ENCODE data around the gene MXD3. TPM values are rescaled to one million over a fixed set of nuclear protein-coding genes. Genes with fewer than 3 reads are reported as not detected.
"Not testable (repeated sequence)": the region's sequence is repeated elsewhere in the genome, so short reads cannot be mapped to it uniquely, and the experiment has no call there.

Gene MXD3, protein sequence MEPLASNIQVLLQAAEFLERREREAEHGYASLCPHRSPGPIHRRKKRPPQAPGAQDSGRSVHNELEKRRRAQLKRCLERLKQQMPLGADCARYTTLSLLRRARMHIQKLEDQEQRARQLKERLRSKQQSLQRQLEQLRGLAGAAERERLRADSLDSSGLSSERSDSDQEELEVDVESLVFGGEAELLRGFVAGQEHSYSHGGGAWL
- total RNA-seq: 9.7 TPM

DNA sequence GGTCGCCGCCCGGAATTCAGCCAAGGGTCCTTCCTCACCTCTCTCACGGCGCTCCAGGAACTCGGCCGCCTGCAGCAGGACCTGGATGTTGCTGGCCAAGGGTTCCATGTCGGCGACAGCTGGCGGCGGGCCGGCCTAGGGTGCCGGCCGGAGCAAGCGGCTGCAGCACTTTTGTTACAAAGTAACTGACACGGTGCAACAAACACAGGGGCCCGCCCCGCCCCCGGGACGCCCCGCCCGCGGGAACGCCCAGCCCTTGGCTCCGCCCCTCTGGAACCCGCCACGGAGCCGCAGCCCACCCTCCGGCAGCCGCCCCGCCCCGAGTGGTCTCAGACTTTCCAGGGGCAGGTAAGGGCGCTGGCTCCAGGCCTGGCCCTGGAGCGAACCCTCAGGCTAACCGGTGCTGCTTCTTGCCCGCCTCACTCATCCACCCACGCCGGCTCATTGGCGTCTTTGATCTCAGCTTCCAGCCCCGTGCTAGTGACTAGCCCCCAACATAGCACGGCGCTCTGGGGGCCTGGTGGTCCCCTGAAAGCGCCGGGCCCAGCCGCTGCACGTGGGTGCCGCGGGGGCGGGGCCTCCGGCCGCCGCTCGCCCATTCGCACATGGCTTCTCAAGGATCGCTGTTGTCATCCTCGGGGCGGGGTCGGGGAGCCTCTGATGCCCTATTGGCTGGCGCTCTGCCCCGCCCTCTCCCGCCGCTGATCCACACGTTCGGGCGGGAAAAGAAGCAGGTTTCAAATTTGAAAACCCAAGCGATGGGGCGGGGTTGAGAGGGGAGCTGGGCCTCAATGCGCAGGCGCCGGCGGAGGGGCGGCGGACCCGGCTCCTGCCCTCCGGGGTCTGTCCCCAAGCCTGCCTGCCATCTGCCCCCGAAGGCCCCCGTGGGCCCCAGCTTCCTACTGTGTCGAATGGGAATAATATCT lies at the start of gene MXD3:
TSS of gene MXD3 (minus strand) at position 176 of the 926 bp plus-strand sequence. CDS start at position 108, 68 bp downstream.
- DNase-seq (ENCODE audit: low spot score): peak; percentile 96

DNA sequence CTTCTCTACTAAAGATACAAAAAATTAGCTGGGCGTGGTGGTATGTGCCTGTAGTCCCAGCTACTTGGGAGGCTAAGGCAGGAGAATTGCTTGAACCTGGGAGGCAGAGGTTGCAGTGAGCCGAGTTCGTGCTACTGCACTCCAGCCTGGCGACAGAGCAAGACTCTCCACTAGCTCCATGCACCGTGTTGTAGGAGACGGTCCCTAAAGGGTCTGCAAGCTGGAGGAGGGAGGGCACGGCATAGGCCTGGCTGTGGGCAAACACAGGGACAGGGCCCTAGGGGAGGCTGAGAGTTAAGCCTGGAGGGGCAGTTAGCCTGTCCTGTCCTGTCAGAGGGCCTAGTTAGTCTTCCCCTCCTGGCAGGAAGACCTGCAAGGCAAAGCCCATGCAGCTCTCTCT lies 49.0 kb upstream of the MXD3 start:
- DNase-seq (ENCODE audit: low spot score): not testable (repeated sequence)

DNA sequence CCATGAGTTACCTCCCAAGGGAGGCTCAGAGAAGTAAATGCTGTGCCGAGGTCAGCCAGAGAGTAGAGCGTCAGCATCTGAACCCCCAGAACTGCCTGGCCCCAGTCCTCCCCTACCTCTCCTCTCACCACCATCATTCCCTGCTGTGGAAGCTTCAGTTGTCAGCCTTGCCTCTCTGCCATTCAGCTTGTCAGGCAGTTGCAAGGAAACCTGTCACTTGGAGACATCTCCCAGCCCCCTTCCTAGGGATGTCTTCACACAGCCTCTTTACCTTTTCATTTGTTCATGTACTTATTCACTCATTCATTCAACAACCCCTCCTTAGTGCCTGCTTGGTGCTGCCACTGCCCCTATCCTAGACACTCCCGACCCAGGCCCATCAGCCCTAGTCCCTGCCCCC lies 48.2 kb upstream of the MXD3 start:
- DNase-seq (ENCODE audit: low spot score): no peak

DNA sequence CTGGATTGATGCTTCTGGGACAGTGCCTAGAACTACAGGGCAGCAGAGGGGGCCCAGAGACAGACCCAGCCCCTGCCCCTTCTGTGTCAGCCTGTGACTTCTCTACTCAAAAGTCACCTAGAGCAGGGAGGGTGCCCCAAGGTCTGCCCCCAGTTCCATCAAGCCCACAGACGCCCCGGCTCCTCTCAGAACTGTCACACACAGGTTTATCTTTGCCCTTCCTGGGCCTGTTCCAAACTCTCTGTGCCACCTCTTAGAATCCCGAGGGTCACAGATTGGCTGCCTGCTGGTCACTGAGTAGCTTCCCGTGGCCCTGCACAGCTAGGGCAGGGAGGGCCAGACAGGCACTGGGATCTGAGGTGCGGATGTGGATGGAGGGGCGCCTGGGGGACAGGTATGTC lies 47.8 kb upstream of the MXD3 start:
- no peak for DNase-seq (ENCODE audit: low spot score)

DNA sequence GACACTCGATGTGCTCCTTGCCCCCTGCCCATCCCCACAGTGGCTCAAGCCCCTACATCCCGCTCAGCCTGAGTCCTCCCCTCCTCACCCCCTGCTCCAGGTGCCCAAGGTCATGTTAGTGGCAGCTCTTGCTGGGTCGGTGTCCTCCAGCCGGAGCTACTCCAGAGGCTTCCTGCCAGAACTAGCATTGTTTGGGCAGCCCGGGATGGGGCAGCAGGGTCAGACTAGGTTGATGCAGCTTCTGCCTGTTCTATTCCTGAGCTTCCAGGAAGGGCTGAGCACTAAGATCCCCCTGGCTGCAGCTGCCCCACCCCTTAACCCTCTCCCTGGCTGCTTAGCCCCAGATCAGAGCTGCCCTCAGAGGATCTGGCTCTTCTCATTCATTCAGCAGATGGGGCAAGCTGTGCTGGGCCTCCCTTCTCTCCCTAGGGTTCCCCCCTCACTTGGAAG lies 46.7 kb upstream of the MXD3 start:
- no peak for DNase-seq (ENCODE audit: low spot score)

DNA sequence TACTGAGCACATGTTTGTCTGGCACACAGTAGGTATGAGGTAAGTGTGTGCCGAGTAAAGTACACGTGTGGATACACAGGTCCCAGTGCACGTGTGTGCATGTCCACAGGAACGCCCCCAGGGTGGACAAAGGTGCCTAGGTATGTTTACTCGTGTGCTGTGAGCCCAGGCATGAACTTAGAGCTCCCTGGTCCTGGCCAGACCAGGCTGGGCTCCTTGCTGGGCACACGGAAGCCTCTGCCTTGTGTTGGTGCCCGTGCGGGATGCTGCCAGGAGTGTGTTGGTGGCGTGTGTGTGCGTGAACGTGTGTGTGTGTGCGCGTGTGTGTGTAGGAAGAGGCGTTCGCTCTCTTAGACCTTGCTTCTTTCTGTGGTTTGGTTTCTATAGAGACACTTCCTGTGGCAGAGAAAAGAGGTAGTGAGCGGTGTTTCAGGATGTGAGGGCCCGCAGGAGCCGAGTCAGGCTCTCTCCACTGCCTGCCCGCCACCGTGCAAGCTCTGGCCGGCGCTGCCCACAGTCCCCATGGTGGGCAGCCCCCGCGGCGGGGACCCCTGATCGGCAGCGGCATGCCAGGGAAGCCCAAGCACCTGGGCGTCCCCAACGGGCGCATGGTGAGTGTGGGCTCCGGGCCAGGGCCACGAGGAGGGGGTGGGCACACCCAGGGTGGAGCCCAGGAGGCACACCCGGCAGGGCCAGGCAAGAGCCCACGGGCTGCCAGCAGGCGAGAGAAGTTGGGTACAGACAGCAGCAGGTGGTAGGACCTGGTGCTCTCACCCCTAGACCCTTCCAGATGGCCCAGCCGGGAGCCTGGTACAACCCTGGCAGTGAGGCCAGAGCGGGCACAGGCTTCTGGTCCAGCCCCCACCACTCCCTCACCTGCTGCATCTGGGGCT lies 46.0 kb upstream of the MXD3 start, which contains the start of gene RGS14:
TSS of gene RGS14 (plus strand) at position 466 of the 893 bp plus-strand sequence. CDS start at position 567, 101 bp downstream.
- DNase-seq (ENCODE audit: low spot score): no peak

DNA sequence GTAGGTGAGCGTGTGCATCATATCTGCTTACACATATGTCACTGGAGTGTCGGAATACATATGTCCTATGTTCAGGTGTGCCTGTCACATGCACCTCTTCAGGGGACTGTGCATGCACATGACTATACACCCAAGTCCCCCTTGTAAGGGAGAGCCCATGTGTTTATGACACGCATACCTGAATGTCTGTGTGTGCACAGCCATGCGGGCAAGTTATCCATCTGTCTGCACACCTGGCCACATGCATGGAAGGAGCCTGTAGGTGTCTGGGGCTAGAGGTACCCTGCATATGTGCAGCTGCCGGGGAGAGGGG lies 45.4 kb upstream of the MXD3 start:
- no peak for DNase-seq (ENCODE audit: low spot score)

DNA sequence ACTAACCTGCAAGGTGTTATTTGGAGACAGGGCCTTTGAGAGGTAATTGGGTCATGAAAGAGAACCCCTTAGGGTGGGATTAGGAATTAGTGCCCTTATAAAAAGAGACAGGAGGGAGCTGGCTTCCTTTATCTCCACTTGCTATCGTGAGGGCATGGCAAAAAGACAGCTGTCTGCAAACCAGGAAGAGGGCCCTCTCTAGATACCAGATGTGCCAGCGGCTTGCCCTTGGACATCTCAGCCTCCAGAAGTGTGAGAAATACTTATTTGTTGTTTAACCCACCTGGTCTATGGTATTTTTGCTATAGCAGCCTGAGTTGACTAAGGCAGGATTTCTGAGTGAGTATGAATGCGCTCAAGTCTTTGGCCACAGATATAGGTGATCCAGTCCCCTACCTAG lies 45.0 kb upstream of the MXD3 start:
- DNase-seq (ENCODE audit: low spot score): no peak

DNA sequence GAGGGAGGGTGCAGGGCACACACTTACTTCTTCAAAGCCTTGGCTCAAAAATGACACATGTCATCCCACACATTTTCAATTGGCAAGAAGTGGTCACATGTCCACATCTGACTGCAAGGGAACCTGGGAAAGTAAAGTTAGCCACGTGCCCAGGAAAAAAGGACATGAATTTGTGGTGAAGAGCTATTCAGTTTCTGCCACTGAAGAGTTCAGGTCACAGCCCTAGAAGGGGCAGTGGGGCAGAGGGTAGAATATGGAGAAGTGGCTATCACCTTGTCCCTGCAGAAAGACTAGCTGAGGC lies 44.1 kb upstream of the MXD3 start:
- DNase-seq (ENCODE audit: low spot score): no peak

DNA sequence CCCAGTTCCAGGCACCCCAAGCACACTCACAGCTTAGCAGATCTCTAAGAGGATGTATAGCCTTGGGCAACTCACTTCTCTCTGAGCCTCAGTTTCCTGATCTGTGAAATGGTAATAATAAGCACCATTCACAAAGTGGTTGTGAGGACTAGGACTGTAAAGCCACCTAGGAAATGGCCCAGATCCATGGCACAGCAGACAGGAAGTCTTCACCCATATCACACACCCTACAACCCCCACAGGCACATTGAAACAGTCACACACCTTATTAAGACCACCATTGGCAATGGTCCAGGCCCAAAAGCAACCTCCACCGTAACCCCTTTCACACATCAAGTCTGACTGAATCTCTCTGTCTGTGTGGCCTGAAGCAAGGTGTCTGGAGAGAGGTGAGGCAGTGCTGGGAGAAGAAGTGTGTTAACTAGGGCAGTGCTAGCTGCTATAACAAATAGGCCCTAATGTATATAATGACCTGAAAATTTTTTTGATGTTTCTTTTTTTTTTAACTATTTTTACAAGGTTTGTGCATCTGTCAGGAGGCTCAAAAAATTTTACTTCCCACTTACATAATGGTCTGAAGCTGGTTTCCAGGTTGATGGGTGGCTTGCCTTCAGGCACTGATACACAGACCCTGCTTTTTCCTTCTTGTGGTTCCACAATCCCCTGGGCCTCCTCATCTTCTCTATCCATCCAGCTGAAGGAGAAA lies 43.6 kb upstream of the MXD3 start:
- no peak for DNase-seq (ENCODE audit: low spot score)

DNA sequence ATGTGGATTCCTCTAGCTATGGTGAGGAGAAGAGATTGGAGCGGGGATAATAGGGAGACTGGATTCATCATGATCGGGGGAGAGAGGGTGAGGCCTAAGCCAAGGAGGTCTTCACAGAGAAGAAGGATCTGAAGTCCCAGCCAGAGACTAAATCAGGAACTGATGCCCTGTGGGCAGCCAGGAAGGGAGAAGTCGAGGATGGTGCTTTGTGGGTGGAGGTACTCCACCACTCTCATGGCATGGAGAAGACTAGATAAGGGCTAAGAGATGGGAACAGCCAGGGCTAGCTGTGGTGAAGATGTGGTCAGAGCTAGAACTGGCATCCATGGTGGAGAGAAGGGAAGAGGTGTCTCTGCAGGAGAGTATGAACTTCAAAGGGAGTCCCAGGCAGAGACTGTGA lies 43.0 kb upstream of the MXD3 start:
- no peak for DNase-seq (ENCODE audit: low spot score)

DNA sequence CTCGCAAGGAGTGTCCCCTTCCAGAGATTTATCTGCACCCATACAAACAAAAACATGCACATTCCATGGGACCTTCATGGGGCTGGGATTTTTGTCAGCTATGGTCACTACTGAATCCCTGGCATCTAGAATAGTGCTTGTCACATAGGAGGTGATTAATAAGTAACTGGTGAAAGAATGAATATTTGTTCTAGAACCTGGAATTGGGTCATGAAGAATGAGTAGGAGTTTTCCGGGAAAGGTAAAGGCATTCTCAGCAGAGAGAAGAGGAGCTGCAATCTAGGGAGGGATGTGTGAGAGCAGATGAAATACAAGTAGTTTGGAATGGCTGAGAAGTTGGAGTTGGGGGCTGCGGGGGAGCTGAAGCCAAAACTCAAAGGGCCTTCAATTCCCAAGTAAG lies 42.6 kb upstream of the MXD3 start:
- DNase-seq (ENCODE audit: low spot score): no peak

DNA sequence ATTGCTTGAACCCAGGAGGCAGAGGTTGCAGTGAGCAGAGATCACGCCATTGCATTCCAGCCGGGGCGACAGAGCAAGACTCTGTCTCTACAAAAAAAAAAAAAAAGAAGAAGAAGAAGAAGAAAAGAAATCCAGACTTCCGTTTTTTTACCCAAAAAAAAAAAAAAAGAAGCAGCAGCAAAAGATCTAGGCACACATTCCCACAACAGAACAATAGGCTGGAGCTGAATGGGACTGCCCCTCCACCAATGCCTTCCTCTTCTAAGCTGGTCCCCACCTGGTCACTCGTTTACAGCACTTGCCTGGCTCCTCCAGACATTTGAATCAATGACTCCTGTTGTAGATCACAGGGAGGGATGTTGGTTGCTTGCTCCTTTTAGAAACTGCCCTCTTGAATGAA lies 41.4 kb upstream of the MXD3 start:
- DNase-seq (ENCODE audit: low spot score): no peak

DNA sequence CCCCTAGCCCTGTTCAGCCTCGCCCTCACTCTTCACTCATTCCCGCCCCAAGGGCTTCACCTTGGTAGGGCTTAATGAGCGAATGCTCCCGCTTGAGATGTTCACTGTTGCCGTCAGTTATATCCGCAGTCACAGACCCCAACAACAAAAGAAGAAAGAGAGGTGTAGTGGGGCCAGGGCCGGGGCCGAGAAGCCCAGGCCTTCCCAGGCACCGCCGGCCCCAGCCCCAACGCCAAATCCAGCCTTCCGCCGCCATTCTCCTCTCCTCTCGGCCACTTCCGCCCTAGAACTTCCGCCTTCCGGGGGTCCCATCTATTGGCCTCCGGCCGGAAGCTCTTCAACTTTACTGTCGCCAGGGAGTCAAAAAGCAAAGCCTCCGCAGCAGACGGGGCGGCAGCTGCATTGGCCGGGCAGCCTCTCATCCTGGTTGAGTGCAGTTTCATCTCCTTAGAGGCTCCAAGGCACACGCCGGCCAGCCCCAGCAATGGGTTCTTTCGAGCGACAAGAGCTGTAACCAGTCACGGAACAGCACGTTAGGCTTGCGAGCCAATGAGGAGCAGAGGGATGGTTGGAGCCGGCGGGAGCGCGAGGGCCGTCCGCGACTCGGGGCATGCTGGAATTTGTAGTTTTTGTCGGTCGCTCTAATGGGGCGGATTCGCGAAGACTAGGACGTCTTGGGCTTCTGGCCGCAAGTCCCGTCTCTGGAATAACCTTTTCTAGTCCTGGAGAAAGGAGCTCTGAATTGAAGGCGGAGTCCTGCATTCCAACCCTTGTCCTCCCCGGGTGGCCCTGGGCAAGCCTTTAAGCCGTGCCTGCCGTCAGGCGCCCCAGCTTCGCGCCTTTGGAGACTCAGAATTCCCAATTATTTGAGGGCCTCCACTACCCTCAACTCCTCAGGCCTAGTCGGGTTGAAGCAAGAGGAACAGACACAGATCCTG lies 40.0 kb upstream of the MXD3 start, which contains the start of gene LMAN2:
TSS of gene LMAN2 (minus strand) at position 277 of the 938 bp plus-strand sequence. CDS start at position 256, 21 bp downstream.
- peak; percentile 95 for DNase-seq (ENCODE audit: low spot score)

DNA sequence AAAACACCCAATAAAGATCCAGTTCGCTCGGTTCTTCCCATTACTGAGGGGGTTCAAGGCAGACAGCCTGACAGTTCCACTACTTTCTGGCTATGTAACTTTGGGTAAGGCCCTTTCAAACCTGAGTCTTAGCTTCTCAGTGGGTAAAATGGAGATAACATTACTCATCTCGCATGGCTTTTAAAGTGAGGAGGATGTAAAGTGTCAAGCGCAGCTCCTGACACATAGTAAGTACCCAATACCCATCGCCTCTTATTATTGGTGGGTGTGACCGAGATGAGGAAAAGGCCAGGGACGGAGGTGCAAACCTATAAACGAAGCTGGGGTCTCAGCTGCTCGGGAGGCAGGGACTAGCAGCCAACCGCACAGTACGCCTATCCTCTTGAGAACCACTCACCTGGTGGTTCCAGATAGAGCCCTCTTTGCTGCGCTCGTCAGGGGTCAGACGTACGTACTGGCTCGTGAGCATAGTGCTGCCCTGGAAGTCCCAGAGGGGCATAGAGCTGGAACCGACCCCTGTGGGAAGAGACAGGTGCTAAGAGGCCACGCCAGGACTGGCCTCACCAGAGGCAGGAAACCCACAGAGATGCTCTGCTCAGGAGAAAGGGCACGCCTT lies 39.2 kb upstream of the MXD3 start:
- no peak for DNase-seq (ENCODE audit: low spot score)

DNA sequence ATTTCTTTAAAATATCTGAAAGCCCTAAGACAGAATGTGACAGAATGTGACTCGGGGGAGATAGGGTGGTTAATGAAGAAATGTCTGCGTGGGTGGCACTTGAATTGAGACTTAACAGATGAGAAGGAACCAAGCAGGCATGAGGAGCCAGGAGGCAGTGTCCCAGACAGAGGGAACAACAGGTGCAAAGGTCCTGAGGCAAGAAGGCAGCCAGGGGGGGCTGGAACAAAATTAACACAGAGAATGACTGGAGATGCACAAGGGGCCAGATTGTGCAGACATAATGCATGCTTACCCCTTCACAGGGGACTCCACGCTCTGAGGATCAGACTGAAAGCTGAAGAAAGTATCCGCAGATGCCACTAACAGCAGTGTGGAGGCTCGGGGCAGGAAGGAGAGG lies 38.1 kb upstream of the MXD3 start:
- no peak for DNase-seq (ENCODE audit: low spot score)

DNA sequence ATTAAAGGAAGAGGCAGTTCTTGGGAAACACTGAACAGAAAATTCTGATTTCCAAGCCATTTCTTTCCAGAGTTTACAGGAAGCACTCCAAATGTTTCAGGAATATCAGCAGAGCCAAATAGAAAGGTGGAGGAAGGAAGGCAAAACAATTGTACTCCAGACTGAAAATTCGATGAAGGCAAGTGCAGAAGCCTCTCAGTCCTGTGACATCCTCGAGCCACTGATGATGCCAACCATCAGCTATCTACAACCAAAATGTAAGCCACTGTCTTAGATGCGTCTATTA lies 37.6 kb upstream of the MXD3 start:
- DNase-seq (ENCODE audit: low spot score): no peak

DNA sequence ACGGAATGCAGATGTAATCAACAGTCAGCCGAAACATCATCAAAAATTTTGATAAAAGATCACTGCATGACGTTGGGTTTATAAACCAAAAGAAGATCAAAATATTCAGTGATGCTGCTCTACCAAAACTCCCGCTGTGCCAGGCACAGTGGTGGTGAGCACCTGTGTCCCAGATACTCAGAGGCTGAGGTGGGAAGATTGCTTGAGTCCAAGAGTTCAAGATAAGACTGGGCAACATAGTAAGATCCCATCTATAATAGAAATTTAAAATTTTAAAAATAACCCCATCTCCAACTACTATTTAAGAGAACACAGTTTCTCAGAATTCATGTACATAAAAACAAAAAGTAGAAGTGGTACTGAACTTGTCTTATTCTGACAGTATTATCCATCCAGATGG lies 36.0 kb upstream of the MXD3 start:
- no peak for DNase-seq (ENCODE audit: low spot score)

DNA sequence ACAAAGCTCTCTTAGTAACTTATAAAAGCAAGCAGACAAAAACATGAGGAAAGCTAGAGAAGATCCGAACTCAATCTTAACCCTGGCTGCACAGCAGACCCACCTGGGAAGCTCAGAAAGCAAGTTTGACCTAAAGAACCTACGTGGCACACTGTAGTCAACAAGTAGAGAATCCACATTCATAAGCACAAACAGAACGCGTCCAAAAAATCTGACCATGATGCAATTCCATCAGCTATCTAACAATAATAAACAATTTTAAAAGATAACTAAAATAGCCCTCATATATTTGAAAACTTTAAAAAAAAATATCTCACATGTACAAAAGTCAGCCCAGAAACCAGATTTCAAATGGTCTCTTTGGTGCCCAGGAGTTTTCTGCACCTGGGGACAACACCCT lies 35.1 kb upstream of the MXD3 start:
- DNase-seq (ENCODE audit: low spot score): no peak

DNA sequence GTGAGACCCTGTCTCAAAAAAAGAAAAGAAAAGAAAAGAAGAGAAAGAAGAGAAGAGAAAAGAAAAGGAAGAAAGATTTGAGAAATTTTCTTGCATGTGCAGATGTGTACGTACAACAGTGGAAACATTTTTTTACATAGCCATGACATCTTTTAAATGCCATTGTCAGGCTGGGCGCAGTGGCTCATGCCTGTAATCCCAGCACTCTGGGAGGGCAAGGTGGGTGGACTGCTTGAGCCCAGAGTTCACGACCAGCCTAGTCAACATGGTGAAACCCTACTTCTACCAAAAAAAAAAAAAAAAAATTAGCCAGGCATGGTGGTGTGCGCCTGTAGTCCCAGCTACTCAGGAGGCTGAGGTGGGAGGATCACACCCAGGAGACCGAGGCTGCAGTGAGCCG lies 33.2 kb upstream of the MXD3 start:
- no peak for DNase-seq (ENCODE audit: low spot score)

Measured in mucosa of gallbladder (tissue), 1 donor.